Gastrocnemius medialis (tissue), 4 donors: Measurements from ENCODE around the gene CCDC91. TPM values are rescaled to one million over a fixed set of nuclear protein-coding genes. Genes with fewer than 3 reads are reported as not detected.

Experiments used
- ATAC-seq, 2 donors: fragments of 150-250 bp; one replicate each; pipeline ENCODE4 v1.9.1; 2016
- DNase-seq, 2 donors: peaks; one replicate each; pipeline ENCODE4 v3.0.0-alpha.2; 2019
- H3K27ac ChIP-seq, 4 donors: fragments of 200-600 bp; sonication (generic); 1 replicate in 1 of 4; 2 replicates in 3 of 4; pipeline ENCODE4 v1.5.1; 2016 to 2018; ENCODE audit warnings: mild to moderate bottlenecking in 2 of 4, moderate library complexity in 1 of 4
- H3K27me3 ChIP-seq, 3 donors: fragments of 200-600 bp; sonication (generic) in 2 of 3; 1 replicate in 1 of 3; 2 replicates in 2 of 3; pipeline versions ENCODE4 v1.5.1 to v1.6.0; 2016 to 2019; ENCODE audit warnings: mild to moderate bottlenecking in 1 of 3, moderate library complexity in 1 of 3
- H3K36me3 ChIP-seq, 2 donors: fragments of 200-600 bp; sonication (generic) in 1 of 2; one replicate each; pipeline ENCODE4 v1.5.1; 2017 to 2018
- H3K4me1 ChIP-seq, 2 donors: fragments of 200-600 bp; sonication (generic) in 1 of 2; one replicate each; pipeline ENCODE4 v1.5.1; 2016 to 2017; ENCODE audit warnings: mild to moderate bottlenecking in 2 of 2
- H3K4me3 ChIP-seq, 4 donors: fragments of 200-600 bp; sonication (generic) in 3 of 4; 1 replicate in 1 of 4; 2 replicates in 3 of 4; pipeline ENCODE4 v1.5.1; 2016 to 2019; ENCODE audit warnings: mild to moderate bottlenecking in 2 of 4
- H3K9me3 ChIP-seq, 3 donors: fragments of 200-600 bp; sonication (generic) in 2 of 3; 1 replicate in 1 of 3; 2 replicates in 2 of 3; pipeline ENCODE4 v1.5.1; 2016 to 2019
- POLR2A ChIP-seq, 2 donors: fragments of 450-650 bp; IDR thresholded peaks; one replicate each; pipeline ENCODE4 v1.6.1; 2017; ENCODE audit warnings: antibody characterized with exemption in 2 of 2, mild to moderate bottlenecking in 2 of 2, moderate library complexity in 2 of 2
- in situ Hi-C, 4 donors: fragments of 200-750 bp; cut with MboI; loops; one replicate each; pipeline versions ENCODE4 v1.15.0 to v1.8.0; 2017; ENCODE audit warnings: low sequenced_read_pairs in 4 of 4
- intact Hi-C: fragments of 100-400 bp; cut with DNase I; formaldehyde crosslinking; loops from one replicate; pipeline ENCODE4 v1.15.1; 2023; ENCODE audit warnings: low total_unique reads
- total RNA-seq, 4 donors: library from RNA; depleted of rRNA; stranded (reverse); fragments of >200 nt; gene quantifications; one replicate each; pipeline versions ENCODE4 v1.1.0 to v1.2.3, GENCODE V29; 2016
- TF ChIP-seq, protein P1 (sequence below), 5 experiments: fragments of 450-650 bp in 3 of 5; fragments of 200-600 bp in 2 of 5; sonication (generic) in 2 of 5; IDR thresholded peaks in 4 of 5; conservative IDR thresholded peaks in 1 of 5; 1 replicate in 4 of 5; 2 replicates in 1 of 5; pipeline ENCODE4 v1.5.1; 2016 to 2019; ENCODE audit warnings: antibody characterized with exemption in 5 of 5, mild to moderate bottlenecking in 3 of 5, moderate library complexity in 3 of 5

The CCDC91 gene
- total RNA-seq, 4 donors from 2014 or later, result 22.3 to 50.6 (median 36.6) TPM

- no peak for TF ChIP-seq POLR2A (IDR thresholded peaks at IDR 0.05)
- TF ChIP-seq, protein P1, sequence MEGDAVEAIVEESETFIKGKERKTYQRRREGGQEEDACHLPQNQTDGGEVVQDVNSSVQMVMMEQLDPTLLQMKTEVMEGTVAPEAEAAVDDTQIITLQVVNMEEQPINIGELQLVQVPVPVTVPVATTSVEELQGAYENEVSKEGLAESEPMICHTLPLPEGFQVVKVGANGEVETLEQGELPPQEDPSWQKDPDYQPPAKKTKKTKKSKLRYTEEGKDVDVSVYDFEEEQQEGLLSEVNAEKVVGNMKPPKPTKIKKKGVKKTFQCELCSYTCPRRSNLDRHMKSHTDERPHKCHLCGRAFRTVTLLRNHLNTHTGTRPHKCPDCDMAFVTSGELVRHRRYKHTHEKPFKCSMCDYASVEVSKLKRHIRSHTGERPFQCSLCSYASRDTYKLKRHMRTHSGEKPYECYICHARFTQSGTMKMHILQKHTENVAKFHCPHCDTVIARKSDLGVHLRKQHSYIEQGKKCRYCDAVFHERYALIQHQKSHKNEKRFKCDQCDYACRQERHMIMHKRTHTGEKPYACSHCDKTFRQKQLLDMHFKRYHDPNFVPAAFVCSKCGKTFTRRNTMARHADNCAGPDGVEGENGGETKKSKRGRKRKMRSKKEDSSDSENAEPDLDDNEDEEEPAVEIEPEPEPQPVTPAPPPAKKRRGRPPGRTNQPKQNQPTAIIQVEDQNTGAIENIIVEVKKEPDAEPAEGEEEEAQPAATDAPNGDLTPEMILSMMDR (IDR thresholded peaks at IDR 0.05 in 4 of 5, conservative IDR thresholded peaks at IDR 0.05 in 1 of 5), result no peak
- Histone ChIP-seq H3K9me3 (peaks cover 0 to 3% (median 0%) of the 10 kb centered on the region in 3 donors), H3K27ac (no peak overlapping the region), H3K27me3 (no peaks in the 10 kb centered on the region), H3K4me3 (no peak overlapping the region), H3K4me1 (no peaks in the 10 kb centered on the region), H3K36me3 (no peaks in the 10 kb centered on the region)
- no peak for ATAC-seq
- no peak for DNase-seq
- in situ Hi-C loops (no loop called here), intact Hi-C loops (no loop called here)
These were observed 322.6 kb downstream of the CCDC91 start for GRCh38 chr12:28512876-28513275.

DNA sequence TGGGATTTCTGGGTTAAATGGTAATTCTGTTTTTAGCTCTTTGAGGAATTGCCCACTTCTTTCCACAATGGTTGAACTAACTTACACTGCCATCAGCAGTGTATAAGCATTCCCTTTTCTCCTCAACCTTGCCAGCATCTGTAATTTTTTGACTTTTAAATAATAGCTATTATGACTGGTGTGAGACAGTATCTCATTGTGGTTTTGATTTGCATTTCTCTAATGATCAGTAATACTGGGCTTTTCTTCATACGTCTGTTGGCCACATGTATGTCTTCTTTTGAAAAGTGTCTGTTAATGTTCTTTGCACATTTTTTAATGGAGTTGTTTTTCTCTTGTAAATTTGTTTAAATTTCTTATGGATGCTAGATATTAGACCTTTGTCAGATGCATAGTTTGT is 323.7 kb downstream of the CCDC91 start:
- DNase-seq, result no peak
- intact Hi-C loops (no loop called here), in situ Hi-C loops (no loop called here)
- ATAC-seq, result no peak
- Histone ChIP-seq H3K27ac (no peak overlapping the region), H3K27me3 (no peaks in the 10 kb centered on the region), H3K4me1 (no peaks in the 10 kb centered on the region), H3K9me3 (peaks cover 0 to 3% (median 0%) of the 10 kb centered on the region in 3 donors), H3K4me3 (no peak overlapping the region), H3K36me3 (no peaks in the 10 kb centered on the region)
- TF ChIP-seq POLR2A (IDR thresholded peaks at IDR 0.05), result no peak
- TF ChIP-seq, protein P1 (IDR thresholded peaks at IDR 0.05 in 4 of 5, conservative IDR thresholded peaks at IDR 0.05 in 1 of 5), result no peak

GRCh38 chr12:28517101-28517500 is 326.8 kb downstream of the CCDC91 start:
- TF ChIP-seq, protein P1 (IDR thresholded peaks at IDR 0.05 in 4 of 5, conservative IDR thresholded peaks at IDR 0.05 in 1 of 5), result no peak
- TF ChIP-seq POLR2A (IDR thresholded peaks at IDR 0.05), result no peak
- Histone ChIP-seq H3K4me1 (no peaks in the 10 kb centered on the region), H3K27me3 (no peaks in the 10 kb centered on the region), H3K36me3 (no peaks in the 10 kb centered on the region), H3K4me3 (no peak overlapping the region), H3K27ac (no peak overlapping the region), H3K9me3 (peaks cover 0 to 3% (median 0%) of the 10 kb centered on the region in 3 donors)
- DNase-seq (no peak), ATAC-seq (no peak)
- in situ Hi-C loops (no loop called here), intact Hi-C loops (no loop called here)

DNA sequence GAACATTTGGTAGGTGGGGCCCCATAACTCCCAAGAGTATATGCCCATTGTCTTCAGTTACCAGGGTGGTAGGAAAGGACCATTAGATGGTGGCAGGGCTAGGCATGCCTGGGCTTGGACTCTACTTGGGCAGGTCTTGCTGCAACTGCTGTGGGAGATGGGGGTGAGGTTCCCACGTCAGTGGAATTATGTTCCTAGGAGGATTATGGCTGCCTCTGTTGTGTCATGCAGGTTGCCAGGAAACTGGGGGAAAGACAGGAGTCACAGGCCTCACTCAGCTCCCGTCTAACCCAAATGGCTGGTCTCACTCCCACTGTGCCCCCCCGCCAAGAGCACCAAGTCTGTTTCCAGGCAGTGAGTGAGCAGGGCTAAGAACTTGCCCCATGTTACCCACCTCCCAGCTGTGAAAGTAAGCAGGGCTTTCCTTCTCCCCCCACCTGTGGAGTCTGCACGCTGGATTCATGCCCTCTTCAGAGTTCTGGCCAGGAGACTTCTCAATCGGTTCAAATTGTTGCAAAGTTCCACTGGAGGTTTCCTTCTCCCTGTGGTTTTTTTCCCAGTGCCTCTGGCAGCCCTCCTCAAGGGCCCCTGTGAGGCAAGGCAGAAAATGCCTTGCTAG is 337.5 kb downstream of the CCDC91 start:
- Histone ChIP-seq H3K4me1 (no peaks in the 10 kb centered on the region), H3K27ac (no peak overlapping the region), H3K9me3 (no peaks in the 10 kb centered on the region), H3K36me3 (no peaks in the 10 kb centered on the region), H3K4me3 (no peak overlapping the region), H3K27me3 (no peaks in the 10 kb centered on the region)
- TF ChIP-seq POLR2A (IDR thresholded peaks at IDR 0.05), result no peak
- TF ChIP-seq, protein P1 (IDR thresholded peaks at IDR 0.05 in 4 of 5, conservative IDR thresholded peaks at IDR 0.05 in 1 of 5), result no peak
- intact Hi-C loops, result no loop called here
- no peak for ATAC-seq
- in situ Hi-C loops, result no loop called here
- no peak for DNase-seq

GRCh38 chr12:28535216-28535615 is 345.0 kb downstream of the CCDC91 start:
- Histone ChIP-seq H3K4me1 (no peaks in the 10 kb centered on the region), H3K4me3 (no peak overlapping the region), H3K27ac (no peak overlapping the region), H3K27me3 (no peaks in the 10 kb centered on the region), H3K36me3 (no peaks in the 10 kb centered on the region), H3K9me3 (no peaks in the 10 kb centered on the region)
- intact Hi-C loops, result no loop called here
- in situ Hi-C loops, result no loop called here
- TF ChIP-seq POLR2A (IDR thresholded peaks at IDR 0.05), result no peak
- TF ChIP-seq, protein P1 (IDR thresholded peaks at IDR 0.05 in 4 of 5, conservative IDR thresholded peaks at IDR 0.05 in 1 of 5), result no peak
- DNase-seq, result no peak
- ATAC-seq, result no peak
